ENCODE results near the gene PROX1. TPM values are rescaled to one million over a fixed set of nuclear protein-coding genes. Genes with fewer than 3 reads are reported as not detected.

Gene PROX1
- total and polyA plus RNA-seq, 9 of the 15 experiments (the other 6 are each of a cell fraction or from before 2014, with no cell fraction given): 0.14 to 0.22 TPM; not detected in 7

GRCh38 chr1:213958346-213958745 lies 29.4 kb upstream of the PROX1 start:
- TF ChIP-seq KHSRP (IDR thresholded peaks at IDR 0.05) (no peak), ZNF778 (CRISPR knock-in tag; IDR thresholded peaks at IDR 0.05) (no peak), NCOA1 (IDR thresholded peaks at IDR 0.05; ENCODE audit: low read depth) (no peak), CHAMP1 (IDR thresholded peaks at IDR 0.05) (no peak), CHD7 (IDR thresholded peaks at IDR 0.05; ENCODE audit: low read depth, low read length) (no peak), ZBTB7A (IDR thresholded peaks at IDR 0.05; ENCODE audit: borderline replicate concordance, control insufficient read depth, low read depth, low read length) (no peak), CBX8 (IDR thresholded peaks at IDR 0.05; ENCODE audit: borderline replicate concordance, extremely low read depth, low read depth, low read length, poor library complexity, severe bottlenecking) (no peak), ELF2 (CRISPR knock-in tag; IDR thresholded peaks at IDR 0.05) (no peak), PTRF (tag; IDR thresholded peaks at IDR 0.05) (no peak)
- Histone ChIP-seq H3K79me2 (ENCODE audit: control insufficient read depth, insufficient read depth, low read length) (no peaks in the 10 kb centered on the region), H3K9me3 (replicated peaks; ENCODE audit: control insufficient read depth, insufficient read depth, low read depth, low read length) (no peaks in the 10 kb centered on the region), H2AFZ (ENCODE audit: low read depth, low read length) (no peak overlapping the region), H3K36me3 (ENCODE audit: control insufficient read depth, insufficient read depth, low read length) (no peaks in the 10 kb centered on the region), H3K4me1 (replicated peaks in 1 of 2; ENCODE audit: control insufficient read depth in 2 of 2, insufficient read depth in 2 of 2, low read length in 2 of 2) (no peaks in the 10 kb centered on the region), H3K4me2 (ENCODE audit: insufficient read depth, low read length) (no peak overlapping the region), H3K27ac (ENCODE audit: extremely low read depth, low read depth, low read length) (no peak overlapping the region), H4K20me1 (replicated peaks; ENCODE audit: control insufficient read depth, insufficient read depth, low read length) (no peaks in the 10 kb centered on the region; the same call in 1 of the 2 replicates), H3K4me3 (no peak overlapping the region), H3K9ac (ENCODE audit: insufficient read depth in 1 of 2, low read depth in 2 of 2, low read length in 2 of 2) (no peak overlapping the region), H3K9me1 (ENCODE audit: control insufficient read depth, insufficient read depth, low read length) (no peaks in the 10 kb centered on the region), H3K27me3 (ENCODE audit: control insufficient read depth in 2 of 2, insufficient read depth in 2 of 2, low read length in 2 of 2) (no peaks in the 10 kb centered on the region; a peak in 1 of 5 replicates)
- ATAC-seq: no peak
- WGBS (ENCODE audit: insufficient coverage, low coverage, missing lambda C conversion rate): 0% methylated on average over 2 of the region's 2 CpGs
- POLR2A ChIA-PET: no interaction called here
- no peak for FAIRE-seq
- DNase-seq (ENCODE audit: extremely low read depth in 1 of 4, low spot score in 3 of 4): no peak
- CTCF ChIA-PET (ENCODE audit: low intra/inter-chr PET ratio): no interaction called here
- in situ Hi-C loops (cut with MboI) (no loop called here), intact Hi-C loops (cut with micrococcal nuclease) (no loop called here)
- no TSS peak for BruUV-seq (replicated peaks)

All from K562 (cell line).